NCI-H2196 treated with DMSO at 0.1 percent for 48 hours (cell line): ENCODE results near the gene HOXB5.

Source experiments
- DNase-seq: peaks from one replicate; lab custom pipeline; 2025; ENCODE audit not compliant: unreplicated experiment; lab: John Stamatoyannopoulos, UW

Gene HOXB5

DNA sequence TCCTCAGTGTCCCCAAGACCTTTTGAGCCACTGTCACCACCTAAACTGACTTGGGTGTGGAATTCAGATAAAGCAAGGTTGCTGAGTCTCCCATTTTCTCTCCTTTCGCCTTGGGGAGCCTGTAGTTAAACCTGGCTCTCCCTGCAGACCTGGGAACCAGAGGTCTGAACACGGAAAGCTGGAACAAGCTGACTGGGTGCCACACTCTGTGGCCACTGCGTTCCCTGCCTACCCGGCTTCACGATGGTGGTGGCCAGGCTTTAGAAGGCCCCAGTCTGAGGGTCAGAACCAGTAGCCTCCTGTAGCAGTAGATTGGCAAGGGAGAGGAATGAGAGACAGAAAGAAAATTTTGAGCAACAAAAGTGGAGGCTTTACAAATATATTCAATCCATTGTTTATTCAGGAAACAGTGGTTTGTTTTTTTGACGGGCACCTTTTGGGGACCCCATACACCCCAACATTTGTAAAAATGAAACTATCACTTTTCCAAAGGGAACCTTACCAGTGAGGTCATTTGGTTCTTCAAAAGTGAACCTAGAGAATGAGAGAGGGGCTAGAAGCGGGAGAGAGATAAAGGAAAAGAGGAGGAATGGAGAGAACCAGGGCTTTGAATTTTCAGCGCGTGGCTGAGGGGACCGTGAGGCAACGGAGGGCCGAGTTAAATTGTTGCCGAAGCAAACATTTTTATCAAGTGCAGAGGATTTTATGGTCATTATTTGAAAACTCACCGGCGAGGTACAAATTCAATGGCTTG lies 23.3 kb upstream of the HOXB5 start:
- no peak for DNase-seq

DNA sequence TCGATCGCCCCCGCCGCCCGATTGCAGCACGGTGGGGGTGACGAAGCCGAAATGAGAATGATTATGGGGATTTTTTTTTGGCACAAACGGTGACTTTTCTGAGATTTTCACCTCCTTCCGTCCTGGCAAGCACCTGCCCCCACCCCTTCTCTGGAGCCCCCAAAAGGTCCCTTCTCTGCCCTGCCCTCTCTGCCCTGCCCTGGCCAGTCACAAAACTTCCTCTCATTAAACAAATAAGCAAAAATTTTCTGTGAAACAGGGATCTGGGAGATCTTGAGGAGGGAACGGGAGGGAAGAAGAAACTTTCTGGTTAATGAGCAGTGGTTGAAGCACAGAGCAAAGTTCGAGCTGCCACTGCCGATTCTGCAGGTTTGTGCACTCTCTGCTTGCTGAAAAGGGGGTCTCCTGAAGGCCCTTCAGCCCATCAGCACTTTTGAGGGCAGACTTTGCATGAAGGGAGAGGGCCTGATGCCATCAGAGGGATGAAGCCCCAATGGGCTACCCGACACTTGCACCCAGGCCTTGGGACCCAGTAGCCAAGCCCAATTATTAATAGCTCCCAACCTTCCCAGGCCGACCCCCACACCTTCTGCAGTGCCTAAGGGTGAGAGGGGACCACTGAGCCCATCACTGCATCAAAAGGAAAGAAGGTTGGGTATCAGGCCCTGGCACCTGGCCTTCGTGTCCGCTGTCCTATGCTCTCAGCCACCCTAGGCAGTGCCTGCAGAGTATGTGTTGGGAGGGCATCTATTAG lies 22.6 kb upstream of the HOXB5 start:
- no peak for DNase-seq

DNA sequence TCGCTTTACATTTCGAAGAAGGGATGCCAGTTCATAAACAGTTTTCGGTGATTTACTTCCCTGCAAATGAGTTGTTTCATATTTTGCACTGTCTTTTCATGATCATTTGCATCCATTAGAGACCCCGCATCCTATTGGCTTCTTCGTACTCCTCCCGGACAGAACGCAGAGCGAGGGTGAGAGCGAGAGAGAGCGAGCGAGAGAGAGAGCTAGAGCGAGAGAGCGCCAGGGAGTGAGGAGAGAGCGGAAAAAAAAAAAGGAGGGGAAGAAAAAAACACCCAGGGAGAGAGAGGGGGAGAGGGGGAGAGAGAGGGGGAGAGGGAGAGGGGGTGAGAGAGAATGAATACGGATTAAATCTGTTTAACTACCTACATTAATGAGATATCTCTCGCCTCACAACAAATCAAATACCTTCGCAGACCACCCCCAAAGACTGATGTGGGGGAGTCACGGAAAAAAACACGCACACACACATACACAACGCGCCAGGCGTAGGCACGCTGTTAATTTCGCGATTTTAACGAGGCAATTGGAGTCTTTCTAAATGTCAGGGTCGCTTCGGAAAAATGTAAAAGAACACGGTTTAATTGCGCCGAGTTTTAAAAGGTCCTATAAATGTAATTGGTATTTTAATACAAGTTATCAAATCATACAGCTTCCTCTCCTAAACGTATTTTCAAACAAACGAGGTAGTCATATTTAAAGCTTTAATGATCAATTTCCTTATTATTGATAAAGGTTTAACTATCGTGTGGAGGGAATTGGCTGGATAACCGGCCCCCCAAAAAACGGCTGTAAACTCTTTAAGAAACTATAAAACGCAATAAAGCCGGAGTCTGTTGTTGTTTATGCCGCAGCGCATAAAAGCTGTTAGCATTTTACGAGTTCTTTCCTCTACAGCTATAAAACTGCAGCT lies 21.7 kb upstream of the HOXB5 start, which contains the start of gene HOXB8:
Gene HOXB8 (minus strand): TSS at position 246 of the 916 bp plus-strand sequence. CDS start 588 bp downstream, outside the sequence.
- no peak for DNase-seq

DNA sequence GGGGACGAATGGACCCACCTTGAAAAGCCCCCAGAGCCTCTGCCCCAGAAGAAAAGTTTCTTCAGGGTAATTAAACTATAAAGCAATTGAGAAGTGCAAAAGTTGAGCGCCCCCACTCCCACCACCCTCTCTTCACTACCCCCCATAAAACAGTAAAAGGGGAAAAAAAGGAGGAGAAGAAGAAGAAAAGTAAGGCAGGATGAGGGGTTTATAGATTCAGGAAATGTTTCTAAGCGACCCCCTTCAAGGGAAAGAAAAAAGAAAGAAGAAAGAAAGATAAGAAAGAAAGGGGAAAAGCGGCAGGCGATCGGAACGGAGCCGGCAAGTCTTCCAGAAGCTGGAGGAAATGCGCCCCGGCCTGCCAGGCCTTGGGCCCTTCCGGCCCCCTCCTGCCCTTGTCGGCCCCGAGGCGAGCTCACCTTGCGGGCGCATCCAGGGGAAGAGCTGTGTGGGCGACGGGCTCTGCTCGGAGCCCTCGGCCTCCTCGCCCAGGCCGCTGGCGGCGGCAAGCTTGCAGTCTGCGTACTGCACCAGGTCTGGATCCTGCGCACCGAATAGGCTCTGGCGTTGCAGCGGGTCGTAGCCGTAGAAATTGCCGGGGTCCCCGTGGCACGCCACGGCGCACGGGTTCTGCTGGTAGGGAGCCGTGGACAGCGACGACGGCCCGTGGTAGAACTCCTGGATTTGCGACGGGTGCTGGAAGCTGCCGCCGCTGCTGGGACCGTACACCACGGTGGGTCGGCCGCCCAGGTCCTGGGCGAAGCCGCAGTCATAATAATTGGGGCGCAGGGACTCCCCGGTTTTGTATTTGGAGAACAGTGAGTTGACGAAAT lies 20.5 kb upstream of the HOXB5 start:
- DNase-seq, result no peak

DNA sequence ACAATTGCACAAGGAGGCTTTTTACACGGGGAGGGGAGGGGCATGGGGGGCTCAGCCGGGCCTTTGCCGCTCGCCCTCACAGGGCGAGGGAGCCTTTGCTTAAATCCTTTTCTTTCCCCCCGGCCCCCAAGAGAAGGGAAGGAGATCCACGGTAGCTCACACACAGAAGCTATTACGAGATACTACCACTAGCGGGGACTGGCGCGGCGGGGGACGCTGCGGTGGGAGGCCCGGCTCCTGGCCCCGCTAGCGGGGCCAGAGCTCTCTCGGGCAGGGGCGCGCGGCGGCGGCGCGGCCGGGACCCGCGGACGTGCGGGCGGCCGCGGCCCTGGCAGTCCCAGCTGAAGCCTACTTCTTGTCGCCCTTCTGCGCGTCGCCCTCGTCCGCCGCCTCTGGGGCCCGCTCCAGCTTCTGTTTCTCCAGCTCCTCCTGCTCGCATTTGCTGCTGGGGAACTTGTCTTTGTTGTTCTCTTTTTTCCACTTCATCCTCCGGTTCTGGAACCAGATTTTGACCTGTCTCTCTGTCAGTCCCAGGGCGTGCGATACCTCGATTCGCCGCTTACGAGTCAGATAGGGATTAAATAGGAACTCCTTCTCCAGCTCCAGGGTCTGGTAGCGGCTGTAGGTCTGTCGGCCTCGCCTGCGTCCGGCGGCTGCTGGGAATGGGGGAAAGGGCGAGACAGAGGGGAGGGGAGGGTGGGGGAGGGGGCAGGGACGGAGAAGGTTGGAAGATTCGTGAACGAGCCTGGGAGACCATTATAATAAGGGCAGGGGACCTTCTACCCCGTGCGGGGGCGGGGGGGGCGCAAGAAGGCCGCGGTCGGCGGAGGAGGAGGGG lies 19.5 kb upstream of the HOXB5 start:
- no peak for DNase-seq

DNA sequence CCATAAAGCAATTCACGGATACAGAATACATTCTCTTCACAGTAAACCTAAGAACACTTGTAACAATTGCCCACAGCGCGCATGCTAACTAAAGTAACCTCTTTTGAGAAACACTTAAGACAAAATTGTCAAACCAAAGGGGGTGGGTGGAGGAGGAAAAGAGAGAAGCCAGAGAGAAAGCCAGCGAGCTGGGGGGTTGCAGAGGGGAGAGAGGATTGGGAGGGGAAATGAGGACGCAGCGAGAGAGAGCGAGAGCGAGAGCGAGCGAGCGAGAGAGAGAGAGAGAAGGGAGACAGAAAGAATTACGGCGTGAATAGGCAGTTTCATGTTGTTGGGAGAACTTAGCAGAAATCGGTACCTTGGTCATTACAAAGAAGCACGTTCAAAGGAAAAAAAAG lies 18.9 kb upstream of the HOXB5 start:
- DNase-seq, result no peak

DNA sequence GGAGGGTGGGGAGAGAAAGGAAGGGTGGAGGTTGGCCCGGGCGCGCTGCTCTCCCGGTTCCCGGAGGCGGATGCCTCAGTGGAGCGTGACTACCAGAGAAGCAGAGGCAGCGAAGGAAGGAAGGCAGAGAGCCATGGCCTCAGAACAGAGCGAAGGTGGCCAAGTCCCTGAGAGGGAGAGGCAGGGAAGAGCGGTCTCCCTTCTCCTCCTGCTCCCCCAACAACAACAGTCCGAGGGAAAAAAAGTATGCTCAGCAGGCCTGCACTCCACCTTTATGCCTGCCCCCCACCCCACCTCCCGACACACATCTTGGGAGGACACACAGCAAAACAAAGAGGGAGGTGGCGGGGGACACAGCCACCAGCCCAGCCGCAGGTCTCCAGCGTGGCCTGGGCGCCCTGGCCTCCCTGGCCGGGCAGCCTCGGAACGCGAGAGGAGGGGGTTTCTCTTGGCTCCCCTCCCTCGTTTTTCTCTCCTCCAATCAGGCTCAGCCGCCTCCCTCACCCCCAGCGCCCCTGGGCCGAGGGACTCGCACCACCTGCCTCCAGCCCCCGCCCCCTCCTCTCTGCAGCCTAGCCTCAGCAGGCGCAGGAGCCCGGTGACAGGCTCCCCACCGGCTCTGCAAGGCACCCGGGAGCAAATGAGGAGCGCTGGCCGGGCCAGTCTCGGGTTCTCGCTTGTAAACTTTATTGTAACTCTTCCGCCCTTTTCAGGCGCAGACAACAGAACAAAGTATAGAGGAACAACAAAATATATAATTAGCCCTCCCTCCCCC lies 18.3 kb upstream of the HOXB5 start:
- DNase-seq, result no peak

DNA sequence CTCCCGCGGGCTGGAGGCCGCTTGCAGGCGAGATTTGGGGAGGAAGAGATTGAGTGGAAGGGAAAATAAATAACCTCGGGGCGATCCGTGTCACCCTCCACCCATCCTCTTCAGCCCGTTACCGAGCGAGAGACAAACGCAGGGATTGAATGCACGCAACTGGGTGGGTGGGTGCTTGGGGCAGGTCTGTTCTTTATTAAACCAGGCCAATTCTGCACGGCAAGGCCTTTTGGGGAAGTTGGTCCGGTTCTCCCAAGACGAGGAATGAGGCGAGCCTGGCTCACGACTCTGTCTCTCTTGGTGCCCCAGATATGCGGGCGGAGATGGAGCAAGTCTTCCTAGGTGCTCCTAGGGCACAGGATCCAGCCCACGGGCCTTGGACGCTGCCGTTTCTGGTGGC lies 17.6 kb upstream of the HOXB5 start:
- no peak for DNase-seq

DNA sequence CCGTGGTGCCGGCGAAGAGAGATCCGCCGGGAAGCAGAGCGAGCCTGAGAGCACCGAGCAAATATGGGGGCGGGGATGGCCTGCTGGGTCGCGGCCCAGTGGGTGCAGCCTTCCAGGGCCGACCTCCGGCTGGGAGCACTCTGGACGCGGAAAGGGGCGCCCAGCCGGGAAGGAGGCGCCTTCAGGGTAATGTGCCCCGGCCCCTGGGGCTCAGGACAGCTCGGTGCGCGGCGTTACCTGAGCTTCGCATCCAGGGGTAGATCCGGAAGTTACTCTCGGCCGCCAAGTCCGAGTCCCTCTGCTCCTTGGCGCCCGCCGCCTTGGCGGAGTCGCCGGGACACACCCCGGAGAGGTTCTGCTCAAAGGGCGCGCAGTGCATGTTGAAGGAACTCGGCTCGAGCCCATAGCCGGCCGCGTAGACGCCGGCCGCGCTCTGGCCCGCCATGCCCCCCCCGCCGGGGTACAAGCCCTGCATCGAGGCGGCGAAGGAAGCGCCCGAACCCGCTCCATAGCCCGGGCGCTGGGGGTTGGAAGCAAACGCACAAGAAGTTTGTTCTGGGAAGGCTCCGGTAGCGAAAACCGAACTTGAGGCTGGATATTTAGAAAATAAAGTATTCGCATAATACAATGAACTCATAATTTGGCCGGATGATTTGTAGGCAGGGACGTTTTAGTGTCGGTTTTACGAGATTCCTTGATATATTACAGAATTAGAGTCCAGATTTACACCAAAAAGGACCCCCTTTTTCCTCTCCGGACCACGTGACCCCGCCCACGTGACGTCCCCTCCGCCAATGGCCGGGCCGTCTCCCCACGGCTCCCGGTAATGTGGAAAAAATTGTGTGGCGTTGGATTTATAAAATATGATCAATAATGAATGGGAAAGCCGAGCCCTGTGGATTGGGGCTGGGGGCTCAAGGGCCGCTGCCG lies 17.0 kb upstream of the HOXB5 start, which contains the start of gene HOXB7:
Gene HOXB7 (minus strand): TSS at position 736 of the 930 bp plus-strand sequence. CDS start 99 bp downstream, at position 637.
- DNase-seq, result peak; percentile 33

DNA sequence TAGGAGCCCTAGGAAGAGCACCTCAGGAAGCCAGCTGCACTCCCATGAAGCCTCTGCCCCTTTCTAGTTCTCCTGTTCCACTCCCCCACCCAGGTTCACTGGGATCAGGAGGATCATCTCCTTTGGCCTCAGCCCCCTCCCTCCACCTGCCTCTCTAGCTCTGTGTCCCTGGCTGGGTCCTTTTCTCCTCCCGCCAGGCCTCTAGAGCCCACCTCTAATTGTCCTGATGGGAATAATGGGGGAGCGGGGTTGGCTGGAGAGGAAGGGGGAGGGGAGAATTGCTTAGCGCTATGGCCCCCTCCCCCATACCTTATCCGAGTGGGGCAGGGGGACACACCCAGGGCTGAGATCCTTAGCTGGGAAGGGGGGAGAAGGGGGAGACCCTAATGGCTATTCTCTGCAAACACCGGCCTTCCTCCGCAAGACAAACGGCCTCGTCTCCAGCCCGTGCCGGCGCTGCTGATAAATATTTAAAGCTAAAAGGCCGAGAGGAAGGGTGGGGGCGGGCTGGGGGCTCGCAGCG lies 16.2 kb upstream of the HOXB5 start:
- DNase-seq, result no peak

DNA sequence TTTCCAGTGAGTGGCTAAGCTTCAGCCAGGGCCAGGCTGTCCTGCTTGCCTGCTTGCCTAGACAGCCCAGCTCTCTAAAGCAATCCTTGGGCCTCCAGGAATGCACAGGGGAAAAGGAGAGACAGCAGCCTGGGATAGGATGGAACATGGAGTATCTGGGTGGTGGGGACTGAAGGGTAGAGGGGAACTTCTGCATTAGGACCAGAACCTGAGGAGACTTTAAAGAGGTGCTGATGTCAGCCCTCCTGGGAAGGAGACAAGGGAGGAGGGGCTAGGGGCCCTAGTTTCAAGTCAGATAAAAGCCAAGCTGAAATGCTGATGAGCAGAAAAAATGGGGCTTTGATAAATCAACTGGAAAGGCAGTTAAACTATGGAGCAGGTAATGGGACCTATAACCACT lies 15.5 kb upstream of the HOXB5 start:
- no peak for DNase-seq

DNA sequence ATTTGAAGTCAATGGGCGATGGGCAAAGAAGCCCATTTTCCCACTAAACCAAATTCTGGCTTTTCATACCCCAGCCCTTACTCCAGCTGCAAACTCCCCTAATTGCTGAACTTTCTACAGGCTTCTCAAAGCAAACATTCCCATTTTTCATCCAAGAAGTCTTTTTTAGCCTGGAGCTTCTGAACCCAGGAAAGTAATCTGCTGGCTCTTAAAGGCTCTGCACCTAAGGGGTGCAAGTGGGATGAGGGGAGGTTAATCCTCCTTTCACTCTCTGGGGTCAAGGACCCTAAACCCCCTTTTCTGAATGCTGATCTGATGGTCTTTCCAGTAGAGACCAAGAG lies 14.9 kb upstream of the HOXB5 start:
- no peak for DNase-seq

DNA sequence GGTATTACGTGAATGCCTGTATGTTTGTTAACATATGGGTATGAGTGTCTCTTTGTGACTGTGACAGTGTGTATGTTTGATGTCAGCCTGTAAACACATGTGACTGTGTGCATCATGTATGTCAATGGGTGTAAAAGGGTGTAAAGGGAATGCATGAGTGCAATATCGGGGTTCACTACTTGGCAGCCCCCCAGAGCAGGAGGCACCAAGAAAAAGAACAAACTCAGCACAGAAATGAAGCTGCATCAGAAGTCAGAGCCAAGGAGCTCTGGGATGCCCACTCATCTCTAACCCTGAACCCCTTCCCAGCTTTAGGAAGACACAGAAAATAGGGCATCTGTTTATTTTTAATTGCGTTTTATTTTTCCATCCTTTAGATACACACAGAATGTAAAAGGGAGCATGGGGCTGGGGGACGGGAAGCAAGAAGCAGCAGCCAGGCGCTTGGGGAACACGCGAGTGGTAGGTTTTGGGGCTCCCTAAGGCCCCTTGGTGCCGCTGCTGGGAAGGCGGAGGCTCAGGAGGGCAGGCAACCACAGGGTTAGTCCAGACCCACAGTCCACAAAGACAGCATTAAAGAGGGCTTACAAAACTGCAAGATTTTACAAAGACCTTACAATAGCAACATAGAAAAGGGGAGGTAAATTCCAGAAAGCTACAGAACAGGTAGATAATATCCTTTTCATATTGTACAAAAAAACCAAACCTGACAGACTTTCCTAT lies 13.5 kb upstream of the HOXB5 start:
- no peak for DNase-seq

DNA sequence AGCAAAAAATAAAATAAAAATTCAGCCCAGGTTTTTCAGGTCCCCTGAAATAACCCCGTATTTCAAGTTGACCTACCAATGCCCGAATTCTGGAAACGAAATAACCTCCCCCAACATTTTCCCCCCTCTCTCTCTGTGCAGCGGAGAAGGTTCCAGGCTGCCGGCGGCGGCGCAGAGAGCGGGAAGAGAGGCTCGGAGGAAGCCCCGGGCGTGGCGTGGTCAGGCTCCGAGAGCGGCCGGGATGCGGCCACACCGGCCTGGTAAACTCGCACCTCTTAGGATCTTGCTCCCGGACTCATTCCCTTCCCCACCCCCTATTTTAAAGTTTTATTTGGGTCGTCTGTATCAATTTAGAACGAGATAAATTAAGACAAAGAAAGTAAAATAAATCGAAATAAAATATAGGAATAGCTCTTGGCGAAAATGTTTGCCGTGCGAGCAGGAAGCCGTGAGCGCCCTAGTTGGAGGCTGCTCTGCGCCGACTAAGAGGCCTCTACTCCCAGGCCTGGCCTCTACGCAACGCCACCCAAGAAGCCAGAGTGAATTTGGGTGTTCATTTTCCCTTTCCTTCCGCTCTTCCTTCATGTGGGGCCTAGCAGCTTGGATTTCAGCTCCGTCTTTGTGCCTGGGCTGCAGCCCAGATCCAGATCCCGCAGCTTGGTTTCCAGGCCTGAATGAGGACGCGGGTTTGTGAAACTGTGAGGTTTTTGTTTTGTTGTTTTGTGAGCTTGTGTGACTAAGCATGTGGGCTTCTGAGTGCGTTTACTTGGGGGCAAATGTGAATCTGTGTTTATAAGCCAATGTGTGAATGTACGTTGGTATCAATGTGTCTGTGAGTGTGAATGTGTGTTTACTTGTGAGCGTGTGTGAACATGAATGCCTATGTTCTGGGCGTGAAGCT lies 12.7 kb upstream of the HOXB5 start:
- DNase-seq, result no peak

DNA sequence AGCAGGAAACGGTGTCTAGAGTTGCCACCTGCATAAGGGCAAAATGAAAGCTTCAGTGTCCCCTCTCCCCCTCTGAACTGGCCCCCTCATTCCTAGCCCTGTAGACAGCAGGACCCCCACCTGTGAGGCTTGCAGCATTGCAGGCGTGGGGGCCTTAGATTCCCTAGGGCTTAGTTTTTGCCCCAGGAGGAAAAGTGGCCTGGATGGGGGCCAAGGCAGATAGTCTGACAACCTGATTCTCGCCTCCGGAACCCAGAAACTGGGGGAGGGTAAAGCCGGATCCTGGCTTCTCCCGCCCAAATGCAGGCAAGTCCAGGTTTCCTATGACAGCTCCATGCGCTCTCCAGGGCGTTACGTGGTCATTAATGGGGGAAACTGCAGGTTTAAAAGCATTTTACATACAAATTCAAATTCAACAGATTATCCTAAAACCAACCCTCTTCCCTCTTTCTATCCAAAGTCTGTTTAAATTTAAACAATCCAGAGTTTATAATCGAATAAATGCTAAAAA lies 11.9 kb upstream of the HOXB5 start:
- no peak for DNase-seq
